SK-N-SH (cell line): ENCODE results near the gene DENND2A.

Source experiments
- ELF1 ChIP-seq: IDR thresholded peaks from 2 replicates; pipeline ENCODE4 v1.4.0; 2012
- EP300 ChIP-seq, 2 experiments: IDR thresholded peaks; 2 replicates each; pipeline versions ENCODE4 v1.4.0 to v1.6.1; 2012; ENCODE audit warnings: borderline replicate concordance in 1 of 2, low read depth in 1 of 2, low read length in 1 of 2
- GABPA ChIP-seq: IDR thresholded peaks from 2 replicates; pipeline ENCODE4 v1.4.0; 2012; ENCODE audit warnings: low read depth, mild to moderate bottlenecking
- MXI1 ChIP-seq: IDR thresholded peaks from 2 replicates; pipeline ENCODE4 v1.6.1; 2012; ENCODE audit warnings: mild to moderate bottlenecking, low read depth, low read length, improper control_type of control experiment
- NRF1 ChIP-seq: IDR thresholded peaks from 2 replicates; pipeline ENCODE4 v1.6.1; 2012; ENCODE audit warnings: low read depth, mild to moderate bottlenecking, low read length
- POLR2AphosphoS5 ChIP-seq: IDR thresholded peaks from 2 replicates; pipeline ENCODE4 v1.6.1; 2012; ENCODE audit warnings: low read depth, low read length
- RAD21 ChIP-seq: IDR thresholded peaks from 2 replicates; pipeline ENCODE4 v1.6.1; 2012; ENCODE audit warnings: mild to moderate bottlenecking, low read length
- SMC3 ChIP-seq: IDR thresholded peaks from 2 replicates; pipeline ENCODE4 v1.6.1; 2012; ENCODE audit warnings: low read depth, low read length, improper control_type of control experiment
- TAF1 ChIP-seq: IDR thresholded peaks from 2 replicates; pipeline ENCODE4 v1.6.1; 2012; ENCODE audit warnings: low read depth, mild to moderate bottlenecking, low read length, moderate library complexity, borderline replicate concordance
- TEAD4 ChIP-seq: IDR thresholded peaks from 2 replicates; pipeline ENCODE4 v1.4.0; 2012; ENCODE audit warnings: mild to moderate bottlenecking, borderline replicate concordance; ENCODE audit not compliant: insufficient read depth
- TF ChIP-seq, protein P1 (sequence below): fragments of 200-600 bp; sonication (generic); IDR thresholded peaks from 2 replicates; pipeline ENCODE4 v1.6.1; 2017; ENCODE audit warnings: antibody characterized with exemption, mild to moderate bottlenecking, moderate library complexity
- TF ChIP-seq, protein P2 (sequence below): IDR thresholded peaks from 2 replicates; pipeline ENCODE4 v1.6.1; 2012; ENCODE audit warnings: mild to moderate bottlenecking, low read depth, low read length, moderate library complexity
- TF ChIP-seq, protein P3 (sequence below): IDR thresholded peaks from 2 replicates; pipeline ENCODE4; 2012

- TF ChIP-seq TEAD4 (no peak), NRF1 (no peak), TAF1 (no peak), ELF1 (no peak), GABPA (no peak), SMC3 (no peak), RAD21 (no peak), MXI1 (no peak), EP300 (IDR thresholded peaks at IDR 0.05; ENCODE audit: borderline replicate concordance in 1 of 2, low read depth in 1 of 2, low read length in 1 of 2) (no peak), POLR2AphosphoS5 (no peak)
- TF ChIP-seq, protein P1, sequence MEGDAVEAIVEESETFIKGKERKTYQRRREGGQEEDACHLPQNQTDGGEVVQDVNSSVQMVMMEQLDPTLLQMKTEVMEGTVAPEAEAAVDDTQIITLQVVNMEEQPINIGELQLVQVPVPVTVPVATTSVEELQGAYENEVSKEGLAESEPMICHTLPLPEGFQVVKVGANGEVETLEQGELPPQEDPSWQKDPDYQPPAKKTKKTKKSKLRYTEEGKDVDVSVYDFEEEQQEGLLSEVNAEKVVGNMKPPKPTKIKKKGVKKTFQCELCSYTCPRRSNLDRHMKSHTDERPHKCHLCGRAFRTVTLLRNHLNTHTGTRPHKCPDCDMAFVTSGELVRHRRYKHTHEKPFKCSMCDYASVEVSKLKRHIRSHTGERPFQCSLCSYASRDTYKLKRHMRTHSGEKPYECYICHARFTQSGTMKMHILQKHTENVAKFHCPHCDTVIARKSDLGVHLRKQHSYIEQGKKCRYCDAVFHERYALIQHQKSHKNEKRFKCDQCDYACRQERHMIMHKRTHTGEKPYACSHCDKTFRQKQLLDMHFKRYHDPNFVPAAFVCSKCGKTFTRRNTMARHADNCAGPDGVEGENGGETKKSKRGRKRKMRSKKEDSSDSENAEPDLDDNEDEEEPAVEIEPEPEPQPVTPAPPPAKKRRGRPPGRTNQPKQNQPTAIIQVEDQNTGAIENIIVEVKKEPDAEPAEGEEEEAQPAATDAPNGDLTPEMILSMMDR, result no peak
- TF ChIP-seq, protein P2, sequence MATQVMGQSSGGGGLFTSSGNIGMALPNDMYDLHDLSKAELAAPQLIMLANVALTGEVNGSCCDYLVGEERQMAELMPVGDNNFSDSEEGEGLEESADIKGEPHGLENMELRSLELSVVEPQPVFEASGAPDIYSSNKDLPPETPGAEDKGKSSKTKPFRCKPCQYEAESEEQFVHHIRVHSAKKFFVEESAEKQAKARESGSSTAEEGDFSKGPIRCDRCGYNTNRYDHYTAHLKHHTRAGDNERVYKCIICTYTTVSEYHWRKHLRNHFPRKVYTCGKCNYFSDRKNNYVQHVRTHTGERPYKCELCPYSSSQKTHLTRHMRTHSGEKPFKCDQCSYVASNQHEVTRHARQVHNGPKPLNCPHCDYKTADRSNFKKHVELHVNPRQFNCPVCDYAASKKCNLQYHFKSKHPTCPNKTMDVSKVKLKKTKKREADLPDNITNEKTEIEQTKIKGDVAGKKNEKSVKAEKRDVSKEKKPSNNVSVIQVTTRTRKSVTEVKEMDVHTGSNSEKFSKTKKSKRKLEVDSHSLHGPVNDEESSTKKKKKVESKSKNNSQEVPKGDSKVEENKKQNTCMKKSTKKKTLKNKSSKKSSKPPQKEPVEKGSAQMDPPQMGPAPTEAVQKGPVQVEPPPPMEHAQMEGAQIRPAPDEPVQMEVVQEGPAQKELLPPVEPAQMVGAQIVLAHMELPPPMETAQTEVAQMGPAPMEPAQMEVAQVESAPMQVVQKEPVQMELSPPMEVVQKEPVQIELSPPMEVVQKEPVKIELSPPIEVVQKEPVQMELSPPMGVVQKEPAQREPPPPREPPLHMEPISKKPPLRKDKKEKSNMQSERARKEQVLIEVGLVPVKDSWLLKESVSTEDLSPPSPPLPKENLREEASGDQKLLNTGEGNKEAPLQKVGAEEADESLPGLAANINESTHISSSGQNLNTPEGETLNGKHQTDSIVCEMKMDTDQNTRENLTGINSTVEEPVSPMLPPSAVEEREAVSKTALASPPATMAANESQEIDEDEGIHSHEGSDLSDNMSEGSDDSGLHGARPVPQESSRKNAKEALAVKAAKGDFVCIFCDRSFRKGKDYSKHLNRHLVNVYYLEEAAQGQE, result no peak
- TF ChIP-seq, protein P3, sequence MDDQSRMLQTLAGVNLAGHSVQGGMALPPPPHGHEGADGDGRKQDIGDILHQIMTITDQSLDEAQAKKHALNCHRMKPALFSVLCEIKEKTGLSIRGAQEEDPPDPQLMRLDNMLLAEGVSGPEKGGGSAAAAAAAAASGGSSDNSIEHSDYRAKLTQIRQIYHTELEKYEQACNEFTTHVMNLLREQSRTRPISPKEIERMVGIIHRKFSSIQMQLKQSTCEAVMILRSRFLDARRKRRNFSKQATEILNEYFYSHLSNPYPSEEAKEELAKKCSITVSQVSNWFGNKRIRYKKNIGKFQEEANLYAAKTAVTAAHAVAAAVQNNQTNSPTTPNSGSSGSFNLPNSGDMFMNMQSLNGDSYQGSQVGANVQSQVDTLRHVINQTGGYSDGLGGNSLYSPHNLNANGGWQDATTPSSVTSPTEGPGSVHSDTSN, result no peak
These were observed 64.0 kb downstream of the DENND2A start for GRCh38 chr7:140576589-140576988.
